ENCODE measurements around the gene OR2T35.
"Not testable (repeated sequence)": the region's sequence is repeated elsewhere in the genome, so short reads cannot be mapped to it uniquely, and the experiment has no call there.

OR2T35 gene

DNA sequence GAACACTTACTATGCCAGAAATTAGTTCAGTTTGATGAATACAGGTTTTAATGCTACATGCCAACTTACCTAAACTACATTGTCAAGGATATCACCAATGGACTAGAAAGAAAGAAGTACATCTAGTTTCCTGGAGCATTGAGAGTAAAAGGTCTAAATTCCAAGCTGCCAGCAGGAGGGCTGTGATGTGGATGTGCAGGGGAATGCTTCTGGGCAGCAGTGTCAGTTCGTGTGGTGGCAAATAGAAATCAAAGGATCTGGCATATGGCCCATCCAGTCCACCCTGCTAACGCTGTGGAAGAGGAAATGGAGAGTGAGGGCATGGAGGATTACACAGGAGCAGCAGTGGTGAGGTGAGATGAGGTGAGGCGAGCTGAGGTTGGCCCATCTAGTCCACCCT lies at the start of gene OR2T35:
Gene OR2T35, minus strand, starts transcription at position 101 of the 400 bp plus-strand sequence. CDS start 6,020 bp downstream, outside the sequence.
- not testable (repeated sequence) for DNase-seq (ENCODE audit: low spot score)

GRCh38 chr1:248691567-248692155 lies 46.6 kb upstream of the OR2T35 start:
- DNase-seq (ENCODE audit: low spot score), result no peak

DNA sequence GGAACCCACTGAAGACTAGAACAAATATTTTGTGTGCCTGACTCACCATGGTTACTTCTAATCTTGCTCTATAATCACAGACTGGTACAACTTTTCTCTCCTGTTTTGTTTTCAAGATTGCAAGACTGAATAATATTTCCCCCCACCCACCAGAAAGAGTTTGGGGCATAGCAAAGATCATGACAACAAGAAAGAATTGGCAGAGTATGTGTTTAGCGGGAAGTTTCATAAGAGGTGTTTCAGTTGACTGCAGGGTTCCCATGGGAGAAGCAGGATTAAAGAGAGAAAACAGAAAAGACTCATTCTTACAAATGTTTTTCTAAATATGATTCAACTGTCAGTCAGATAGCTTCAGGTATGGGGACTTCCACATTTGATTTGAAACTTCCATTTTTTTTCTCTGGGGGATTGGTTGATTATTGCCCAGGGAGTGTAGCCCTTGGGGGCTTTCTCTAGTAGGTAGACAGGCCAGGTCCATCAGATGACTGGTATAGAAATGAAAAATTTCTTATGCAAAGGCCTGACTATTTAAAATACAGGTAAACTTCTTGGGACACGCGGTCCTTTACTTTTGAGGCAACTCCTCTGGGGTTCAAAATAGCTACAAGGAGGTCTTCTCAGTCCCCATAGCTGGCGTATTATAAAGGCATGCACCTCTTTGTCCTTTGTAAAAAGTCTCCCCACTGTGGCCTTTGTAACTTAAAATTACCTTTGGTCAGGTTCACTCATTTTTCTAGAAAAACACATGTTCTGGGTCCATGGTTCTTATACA lies 43.6 kb upstream of the OR2T35 start:
- DNase-seq (ENCODE audit: low spot score), result no peak

- DNase-seq (ENCODE audit: low spot score), result peak; percentile 15
These were observed 41.7 kb upstream of the OR2T35 start for GRCh38 chr1:248686815-248687214.

GRCh38 chr1:248681651-248682050 lies 36.6 kb upstream of the OR2T35 start:
- DNase-seq (ENCODE audit: low spot score), result no peak

- DNase-seq (ENCODE audit: low spot score), result no peak
These were observed 24.9 kb upstream of the OR2T35 start for GRCh38 chr1:248670003-248670402.

DNA sequence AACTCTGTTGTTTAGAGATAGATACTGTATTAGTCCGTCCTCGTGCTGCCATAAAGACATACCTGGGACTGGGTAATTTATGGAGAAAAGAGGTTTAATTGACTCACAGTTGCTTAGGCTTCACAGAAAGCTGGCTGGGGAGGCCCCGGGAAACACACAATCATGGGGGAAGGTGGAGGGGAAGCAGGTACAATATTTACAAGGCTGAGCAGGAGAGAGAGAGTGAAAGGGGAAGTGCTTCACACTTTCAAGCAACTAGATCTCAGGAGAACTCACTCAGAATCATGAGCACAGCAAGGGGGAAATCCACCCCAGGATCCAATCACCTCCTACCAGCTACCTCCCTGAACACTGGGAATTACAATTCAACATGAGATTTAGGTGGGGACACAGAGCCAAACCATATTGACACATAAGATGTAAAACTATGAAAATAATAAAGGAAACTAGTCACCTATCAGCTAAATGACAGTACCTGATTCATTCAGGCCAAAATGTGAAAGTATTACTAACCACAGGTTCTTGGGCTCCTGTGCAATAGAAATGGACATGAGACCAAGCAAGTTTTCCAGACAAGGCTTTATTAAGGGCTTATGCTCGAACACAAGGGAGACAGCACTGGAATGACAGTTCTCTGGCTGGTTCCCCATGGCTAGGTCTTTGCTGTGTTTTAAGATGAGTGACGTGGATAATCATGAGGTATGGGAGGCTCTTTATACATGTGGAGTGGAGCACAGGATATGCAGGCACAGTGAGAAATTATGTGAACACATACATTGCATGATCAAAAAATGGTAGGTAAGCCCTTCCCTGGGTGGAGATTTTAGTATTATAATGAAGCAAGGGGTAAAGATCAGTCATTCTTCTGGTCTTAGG lies 18.6 kb upstream of the OR2T35 start:
- DNase-seq (ENCODE audit: low spot score), result not testable (repeated sequence)

DNA sequence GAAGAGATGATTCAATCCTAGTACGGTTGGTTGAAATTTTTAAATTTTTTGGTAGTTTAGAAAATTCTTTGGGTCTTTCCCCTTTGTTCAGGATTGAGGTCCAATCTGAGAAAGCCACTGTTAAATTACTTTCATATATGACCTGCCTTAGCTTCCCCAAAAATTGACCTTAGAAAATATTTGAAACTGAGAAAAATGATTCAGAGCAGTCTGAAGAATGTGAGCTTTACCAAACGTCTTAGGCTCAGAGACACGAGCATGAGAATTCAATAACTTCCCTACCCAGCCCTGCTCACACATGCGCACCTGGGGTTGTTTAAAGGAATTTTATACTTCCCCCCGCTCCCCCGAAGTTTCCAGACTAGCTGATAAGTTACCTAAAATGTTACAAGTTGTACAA lies 11.7 kb upstream of the OR2T35 start:
- DNase-seq (ENCODE audit: low spot score), result not testable (repeated sequence)

DNA sequence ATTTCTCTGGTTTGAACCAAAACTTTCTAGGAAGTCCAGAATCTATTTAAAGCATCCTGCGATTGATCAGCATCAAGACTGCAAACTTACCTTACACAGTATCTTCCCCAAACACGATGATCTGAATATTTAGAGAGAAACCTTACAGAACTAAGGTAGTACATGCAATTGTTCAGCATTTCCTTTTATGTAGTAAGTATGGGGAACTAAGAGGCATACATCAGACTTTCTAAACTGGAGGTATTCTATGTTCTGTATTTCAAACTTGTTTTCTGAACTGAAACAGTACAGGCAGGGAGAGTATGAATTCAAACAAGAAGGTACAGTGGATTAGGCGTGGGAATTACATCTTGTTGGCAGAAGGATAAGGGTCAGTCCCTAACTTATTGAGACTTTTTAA lies 10.3 kb upstream of the OR2T35 start, which contains the start of gene OR2T27:
Gene OR2T27, minus strand, starts transcription at position 175 of the 400 bp plus-strand sequence. CDS start 4,644 bp downstream, outside the sequence.
- DNase-seq (ENCODE audit: low spot score), result not testable (repeated sequence)

DNA sequence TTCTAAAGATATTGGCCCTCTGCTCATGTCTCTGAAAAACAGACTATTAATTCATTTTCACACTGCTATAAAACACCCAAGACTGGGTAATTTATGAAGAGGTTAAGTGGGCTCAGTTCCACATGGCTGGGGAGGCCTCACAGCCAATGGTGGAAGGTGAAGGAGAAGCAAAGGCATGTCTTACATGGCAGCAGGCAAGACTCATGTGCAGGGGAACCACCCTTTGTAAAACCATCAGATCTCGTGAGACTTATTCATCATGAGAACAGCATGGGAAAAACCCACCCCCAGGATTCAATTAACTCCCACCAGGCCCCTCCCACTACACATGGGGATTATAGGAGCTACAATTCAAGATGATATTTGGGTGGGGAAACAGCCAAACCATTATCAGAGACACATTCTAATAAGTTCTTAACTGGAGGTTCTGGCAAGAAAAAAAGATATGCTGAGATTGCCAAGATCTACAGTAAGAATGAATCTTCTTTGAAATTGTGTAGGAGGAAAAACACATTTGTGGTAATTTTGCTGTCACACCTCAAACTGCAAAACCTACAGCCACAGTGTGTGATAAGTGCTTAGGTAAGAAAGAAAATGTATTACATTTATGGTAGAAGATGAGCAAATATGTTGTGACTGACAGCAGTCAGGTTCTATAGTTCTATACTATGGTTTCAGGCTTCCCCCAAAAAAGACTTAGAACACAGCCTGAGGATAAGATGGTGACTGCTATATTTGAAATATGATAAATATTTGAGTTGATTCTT lies 3.9 kb upstream of the OR2T35 start:
- DNase-seq (ENCODE audit: low spot score), result not testable (repeated sequence)

DNA sequence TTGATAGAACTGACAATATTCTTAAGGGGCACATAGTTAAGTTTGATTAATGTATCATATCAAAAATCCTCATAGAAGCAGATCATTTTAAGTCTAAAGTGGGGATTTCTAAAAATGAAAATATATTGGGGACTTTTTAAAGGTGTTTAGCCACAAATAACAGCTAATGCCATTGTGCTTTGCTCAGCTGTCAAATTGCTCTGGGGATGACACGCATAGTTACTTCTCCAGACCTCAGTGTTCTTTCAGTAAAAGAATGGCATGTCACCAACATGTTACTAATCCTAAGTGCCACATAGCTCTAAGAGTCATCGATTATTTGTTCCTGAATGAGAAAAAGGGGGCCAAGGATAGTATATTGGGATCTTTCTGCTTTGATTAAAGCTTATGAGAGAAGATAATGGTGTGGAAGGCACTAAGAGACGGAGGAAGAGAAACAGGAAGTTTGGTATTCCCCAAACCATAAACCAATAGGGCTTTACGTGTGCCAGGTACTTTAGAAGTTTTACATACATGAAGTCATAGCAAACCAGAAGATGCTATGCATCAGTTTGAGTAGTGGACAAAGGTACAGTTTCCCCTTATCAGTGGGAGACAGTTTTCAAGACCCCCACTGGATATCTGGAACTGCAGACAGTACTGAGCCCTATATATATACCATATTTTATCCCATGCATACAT lies 2.0 kb downstream of the OR2T35 start:
- DNase-seq (ENCODE audit: low spot score), result not testable (repeated sequence)

GRCh38 chr1:248641583-248641982 lies 3.5 kb downstream of the OR2T35 start:
- DNase-seq (ENCODE audit: low spot score), result not testable (repeated sequence)

- DNase-seq (ENCODE audit: low spot score), result not testable (repeated sequence)
These were observed 4.2 kb downstream of the OR2T35 start for GRCh38 chr1:248640906-248641305.

GRCh38 chr1:248639652-248640051 lies 5.4 kb downstream of the OR2T35 start:
- not testable (repeated sequence) for DNase-seq (ENCODE audit: low spot score)

DNA sequence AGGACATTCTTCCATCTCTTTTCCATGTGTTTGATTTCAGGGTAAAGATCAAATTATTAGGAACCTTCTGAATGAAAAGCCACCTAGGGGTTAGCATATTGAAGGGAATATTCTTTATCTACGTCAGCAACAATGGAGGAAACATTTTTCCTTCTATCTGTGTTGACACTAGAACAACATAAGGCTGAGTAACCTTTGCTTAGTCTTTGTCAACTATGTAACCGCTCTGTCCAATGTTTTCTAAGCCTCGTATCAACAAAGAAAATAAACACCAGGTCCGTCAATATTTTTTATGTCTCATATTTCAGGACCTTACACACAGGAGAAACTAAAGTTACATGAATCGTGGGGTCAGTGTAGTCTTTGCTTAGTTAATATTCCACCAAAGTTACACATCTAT lies 8.5 kb downstream of the OR2T35 start:
- not testable (repeated sequence) for DNase-seq (ENCODE audit: low spot score)

DNA sequence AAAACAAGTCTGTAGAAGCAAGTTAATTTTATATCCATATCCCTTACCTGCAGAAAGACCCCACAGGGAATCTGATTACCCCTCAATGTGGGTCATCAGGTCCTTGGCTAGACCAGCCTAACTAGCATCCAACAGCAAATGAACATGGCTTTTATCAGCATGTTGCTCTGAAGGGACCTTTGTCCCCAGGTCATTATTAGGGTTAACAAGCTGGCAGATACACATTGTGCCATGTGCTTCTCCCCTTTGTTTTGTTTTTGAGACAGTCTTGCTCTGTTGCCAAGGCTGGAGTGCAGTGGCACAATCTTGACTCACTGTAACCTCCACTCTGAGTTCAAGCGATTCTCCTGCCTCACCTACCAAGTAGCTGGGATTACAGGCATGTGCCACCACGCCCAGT lies 10.1 kb downstream of the OR2T35 start, which contains the start of gene OR2T11:
Gene OR2T11, minus strand, starts transcription at position 101 of the 400 bp plus-strand sequence. CDS start 7,963 bp downstream, outside the sequence.
- DNase-seq (ENCODE audit: low spot score), result not testable (repeated sequence)

DNA sequence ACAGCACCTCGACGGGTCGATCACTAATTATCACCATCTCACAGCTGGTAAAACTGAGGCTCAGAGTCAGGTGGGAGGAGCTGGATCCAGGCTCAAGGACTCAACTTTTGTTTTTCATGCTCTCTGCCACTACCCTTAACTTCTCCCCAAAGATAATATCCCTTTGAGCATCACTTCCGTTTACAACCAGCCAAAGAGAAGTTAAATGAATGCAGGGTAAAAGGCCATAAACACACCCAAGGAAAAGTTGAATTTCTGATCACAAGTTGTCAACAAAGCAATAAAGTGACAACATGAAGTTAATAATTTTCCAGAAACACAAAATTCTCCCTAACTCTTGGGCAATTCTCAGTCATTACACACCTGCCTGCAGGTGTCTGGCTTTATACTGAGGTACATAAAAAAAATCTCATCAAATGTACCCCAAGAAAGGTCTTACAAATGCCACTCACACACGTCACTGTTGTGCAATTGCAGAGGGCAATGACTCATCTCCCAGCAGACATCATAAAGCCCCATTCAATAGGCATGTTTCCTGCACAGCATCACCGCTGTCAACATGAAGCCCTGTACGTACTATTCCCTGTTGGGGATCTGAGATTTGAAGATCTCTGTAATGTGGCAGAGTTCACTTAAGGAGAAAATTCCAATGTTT lies 13.6 kb downstream of the OR2T35 start:
- DNase-seq (ENCODE audit: low spot score), result no peak

DNA sequence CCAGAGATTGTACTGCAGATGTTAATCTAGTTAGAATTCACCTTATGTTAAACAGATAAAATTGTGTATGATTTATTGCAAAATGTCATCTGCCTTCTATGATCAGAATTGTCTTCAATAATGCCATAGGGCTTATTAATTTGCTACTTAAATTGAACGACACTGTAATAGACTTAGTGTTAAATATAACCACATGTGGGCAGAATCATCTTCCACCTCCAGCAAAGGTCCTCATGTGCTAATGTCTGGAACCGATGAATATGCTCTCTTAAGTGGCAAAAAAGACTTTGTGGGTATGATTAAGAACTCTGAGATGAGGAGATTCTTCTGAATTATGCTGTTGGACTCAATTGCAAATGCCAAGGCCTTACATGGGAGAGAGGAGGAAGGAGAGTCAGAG lies 14.5 kb downstream of the OR2T35 start:
- DNase-seq (ENCODE audit: low spot score), result no peak

- DNase-seq (ENCODE audit: low spot score), result no peak
These were observed 16.9 kb downstream of the OR2T35 start for GRCh38 chr1:248627971-248628844.

Data from CD4-positive, alpha-beta T cell treated with Interleukin-2 at 100 ng/mL for 4 hours (primary cell).